Left renal pelvis (tissue), 4 donors: ENCODE measurements around the gene SLC22A23. TPM values are rescaled to one million over a fixed set of nuclear protein-coding genes. Genes with fewer than 3 reads are reported as not detected.

Experiments
- DNase-seq, 4 donors: peaks; one replicate each; pipeline ENCODE4 v3.0.0-alpha.2; 2013; ENCODE audit warnings: low read depth in 4 of 4, low spot score in 3 of 4
- polyA plus RNA-seq, 4 donors: library from polyadenylated mRNA; unstranded; fragments of 120-200 nt; gene quantifications; one replicate each; pipeline ENCODE4 v1.2.1, GENCODE V29; 2013; ENCODE audit not compliant: insufficient read length in 4 of 4

The SLC22A23 gene
- polyA plus RNA-seq, 4 donors, result 3.3 to 13.7 (median 11.0) TPM

DNA sequence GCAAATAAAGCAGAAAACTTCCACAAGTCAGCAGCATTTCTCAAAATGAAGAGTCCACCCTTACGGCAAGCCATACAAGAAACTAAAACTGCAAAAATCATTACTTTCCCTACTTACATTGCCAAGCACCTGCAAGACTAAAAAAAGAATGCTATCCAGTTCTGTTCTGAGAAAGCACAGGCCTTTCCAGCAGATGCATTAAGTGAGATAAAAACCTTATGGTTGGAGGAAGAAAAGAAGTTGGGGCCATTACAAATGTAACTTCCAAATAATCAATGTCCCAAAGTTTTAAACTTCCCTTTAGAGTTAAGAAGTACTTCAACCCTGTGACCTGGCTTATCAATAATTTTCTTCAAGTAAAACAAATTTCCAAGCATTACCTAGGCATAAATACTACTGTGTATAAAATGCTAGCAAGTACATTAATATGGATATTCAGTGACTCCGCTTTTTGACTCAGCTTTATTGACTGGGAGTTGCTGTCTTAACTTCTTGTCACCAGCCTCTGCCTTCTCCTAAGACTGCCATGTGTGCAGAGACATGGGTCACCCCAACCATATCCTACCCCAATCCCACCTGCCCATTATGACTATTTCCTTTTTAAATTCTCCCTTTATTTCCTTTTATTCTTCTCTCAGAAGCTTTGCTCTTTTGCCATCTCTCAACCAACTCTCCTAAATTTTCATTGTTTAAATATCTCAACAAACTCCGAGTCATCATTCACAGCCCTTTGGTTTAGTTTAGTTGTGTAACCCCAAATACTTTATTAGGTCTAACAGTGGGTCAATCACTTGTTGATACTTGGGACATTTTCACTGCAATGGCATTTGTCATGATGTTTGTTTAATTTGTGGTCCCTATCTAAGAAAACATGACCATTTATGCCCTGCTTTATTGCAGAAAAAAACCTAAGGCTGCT, 49.7 kb downstream of the SLC22A23 start:
- DNase-seq, result no peak

DNA sequence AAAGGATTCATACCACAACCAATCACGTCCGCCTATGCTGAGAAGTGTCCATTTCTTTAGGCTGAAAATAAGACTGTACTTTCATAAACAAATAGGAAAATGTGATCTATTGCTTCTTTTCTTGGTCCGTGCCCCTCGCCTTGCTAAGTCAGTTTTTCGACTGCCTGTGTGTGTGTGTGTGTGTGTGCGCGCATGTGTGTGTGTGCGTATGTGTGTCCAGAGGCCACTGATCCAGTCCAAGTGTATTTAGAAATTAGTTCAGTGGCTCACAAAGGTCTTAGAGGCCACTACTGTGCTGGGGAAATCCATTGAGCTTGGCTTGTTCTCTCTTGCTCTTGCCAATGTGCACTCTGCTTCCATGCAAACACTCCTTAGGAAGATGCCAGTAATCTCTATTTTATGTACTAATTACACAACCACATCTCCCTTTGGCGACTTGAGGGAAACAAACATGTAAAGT, 50.5 kb downstream of the SLC22A23 start:
- DNase-seq, result no peak

DNA sequence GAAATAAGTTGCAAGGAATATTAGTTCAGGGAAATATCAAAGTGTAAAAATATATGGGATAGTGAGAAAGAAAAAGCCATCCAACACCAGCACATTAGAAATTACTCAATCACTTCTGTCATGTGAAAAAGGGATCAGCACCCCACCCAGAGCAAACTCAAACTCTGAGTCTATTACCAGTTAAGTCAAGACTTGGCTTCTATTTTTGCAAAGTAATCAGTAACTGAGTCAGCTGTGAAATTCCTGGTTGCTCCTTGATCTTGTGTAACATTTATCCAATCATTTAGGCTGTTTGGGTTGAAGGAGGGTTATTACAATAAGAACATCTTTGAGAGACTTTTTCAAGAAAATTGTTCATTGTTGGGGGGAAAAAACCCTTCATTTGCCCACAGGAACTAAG, 51.2 kb downstream of the SLC22A23 start:
- DNase-seq, result no peak

DNA sequence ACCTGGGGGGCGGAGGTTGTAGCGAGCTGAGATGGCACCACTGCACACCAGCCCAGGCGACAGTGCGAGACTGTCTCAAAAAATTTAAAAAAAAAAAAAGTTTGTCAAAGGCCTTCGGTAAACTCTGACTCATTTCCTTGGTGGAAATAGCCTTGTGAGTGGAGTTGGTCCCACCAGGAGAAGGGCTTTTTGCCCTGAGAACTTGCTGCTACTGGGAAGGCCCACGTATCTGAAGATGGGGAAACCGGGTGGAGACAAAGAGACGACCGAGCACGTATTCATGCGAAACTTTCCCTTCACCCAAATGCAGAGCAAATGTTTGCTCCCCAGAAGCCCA, 51.7 kb downstream of the SLC22A23 start:
- no peak for DNase-seq

DNA sequence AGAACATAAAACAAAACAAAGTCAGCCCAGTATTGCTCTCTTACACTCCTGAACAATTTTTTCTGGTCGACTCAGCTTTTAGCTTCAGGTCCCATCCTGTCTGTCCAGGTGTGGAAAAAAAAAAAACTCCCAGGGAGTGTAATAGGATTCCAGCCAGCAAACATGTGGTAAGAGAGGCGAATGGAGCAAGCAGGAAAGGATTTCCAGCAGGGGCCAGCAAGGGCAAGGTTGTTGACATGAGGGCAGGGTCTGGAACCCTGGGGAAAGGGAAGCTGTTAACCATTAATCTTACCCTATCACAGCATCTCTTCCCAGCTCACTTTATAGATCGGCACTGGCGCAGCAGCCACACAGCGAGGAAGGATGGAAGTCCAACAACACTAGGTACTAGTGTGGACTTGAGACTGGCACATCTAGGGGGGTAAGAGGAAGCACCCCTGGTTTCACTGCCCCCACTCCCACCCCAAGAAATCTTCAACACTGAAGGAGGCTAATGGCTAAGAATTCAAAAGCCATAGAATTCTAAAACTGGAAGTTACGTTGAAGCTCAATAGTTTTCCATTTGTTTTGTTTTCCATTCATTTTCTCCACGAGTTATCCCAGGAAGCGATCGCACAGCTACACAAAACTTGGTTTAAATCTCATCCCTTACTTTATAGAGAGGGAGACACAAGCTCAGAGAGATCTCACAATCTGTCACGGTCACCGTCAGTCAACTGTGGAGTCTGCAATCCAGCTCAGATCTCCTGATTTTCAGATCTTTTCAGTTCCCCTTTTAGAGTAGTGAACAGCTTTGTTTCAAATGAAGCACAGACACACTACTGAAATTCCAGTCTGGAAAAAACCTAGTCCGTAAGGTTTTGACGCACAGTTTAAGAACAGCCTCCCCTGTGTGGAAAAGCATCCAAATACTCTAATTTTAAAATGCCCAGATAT, 53.3 kb downstream of the SLC22A23 start:
- peak in 3 of 4 donors; percentile 38 to 55 (median 48) for DNase-seq

DNA sequence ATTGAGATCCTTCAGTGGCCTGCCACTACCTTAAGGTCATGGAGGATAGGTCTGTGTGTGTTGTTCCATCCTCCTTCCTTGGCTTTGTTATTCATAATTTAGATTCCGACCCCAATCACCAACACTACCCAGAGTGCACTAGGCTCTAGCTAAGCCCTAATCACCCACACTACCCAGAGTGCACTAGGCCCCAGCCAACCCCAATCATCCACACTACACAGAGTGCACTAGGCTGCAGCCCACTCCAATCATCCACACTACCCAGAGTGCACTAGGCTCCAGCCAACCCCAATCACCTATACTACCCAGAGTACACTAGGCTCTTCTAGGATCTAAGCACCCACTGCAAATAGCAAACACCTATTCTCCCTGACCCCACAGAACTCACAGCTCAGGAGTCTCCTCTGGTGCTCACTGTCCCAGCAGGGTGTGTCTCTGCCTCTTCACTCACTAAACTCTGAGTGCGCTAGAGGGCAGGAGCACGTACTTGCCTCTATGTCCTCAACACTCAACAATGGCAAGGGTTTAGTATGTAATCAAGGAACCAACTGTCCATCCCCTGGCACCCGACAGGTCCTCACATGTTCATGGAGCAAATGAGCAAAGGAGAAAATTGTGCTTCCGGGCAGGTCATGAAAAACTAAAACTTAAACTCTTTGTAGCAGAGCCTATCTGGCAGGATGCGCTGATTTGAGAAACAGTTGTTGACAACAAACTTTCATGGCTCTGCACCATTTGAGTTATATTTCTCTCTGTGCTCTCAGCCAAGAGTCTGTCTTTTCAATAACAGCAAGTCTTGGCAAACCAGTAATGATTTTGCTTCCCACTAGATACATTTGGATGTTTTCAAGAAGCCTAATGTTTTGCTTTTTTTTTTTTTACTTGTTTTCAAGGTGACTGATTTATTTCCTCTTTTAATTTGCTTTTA, 54.3 kb downstream of the SLC22A23 start:
- DNase-seq, result no peak

DNA sequence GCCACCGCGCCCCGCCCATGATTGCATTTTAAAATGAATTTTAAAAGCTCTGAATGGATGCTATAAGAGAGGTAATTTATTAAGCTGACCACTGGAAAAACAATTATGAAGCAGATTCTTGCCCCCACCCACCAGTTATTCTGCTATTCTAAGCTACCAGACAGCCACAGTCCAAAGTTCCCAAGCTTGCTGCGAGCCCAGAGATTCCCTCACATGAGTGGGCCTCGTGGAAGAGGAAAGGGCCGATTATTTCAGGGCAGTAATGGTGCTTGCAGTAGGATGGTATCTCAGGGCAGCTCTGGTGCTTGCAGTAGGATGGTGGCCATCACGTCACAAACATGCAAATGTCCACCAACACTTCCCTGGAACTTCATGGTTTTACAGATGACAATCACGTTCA, 56.7 kb downstream of the SLC22A23 start:
- no peak for DNase-seq

DNA sequence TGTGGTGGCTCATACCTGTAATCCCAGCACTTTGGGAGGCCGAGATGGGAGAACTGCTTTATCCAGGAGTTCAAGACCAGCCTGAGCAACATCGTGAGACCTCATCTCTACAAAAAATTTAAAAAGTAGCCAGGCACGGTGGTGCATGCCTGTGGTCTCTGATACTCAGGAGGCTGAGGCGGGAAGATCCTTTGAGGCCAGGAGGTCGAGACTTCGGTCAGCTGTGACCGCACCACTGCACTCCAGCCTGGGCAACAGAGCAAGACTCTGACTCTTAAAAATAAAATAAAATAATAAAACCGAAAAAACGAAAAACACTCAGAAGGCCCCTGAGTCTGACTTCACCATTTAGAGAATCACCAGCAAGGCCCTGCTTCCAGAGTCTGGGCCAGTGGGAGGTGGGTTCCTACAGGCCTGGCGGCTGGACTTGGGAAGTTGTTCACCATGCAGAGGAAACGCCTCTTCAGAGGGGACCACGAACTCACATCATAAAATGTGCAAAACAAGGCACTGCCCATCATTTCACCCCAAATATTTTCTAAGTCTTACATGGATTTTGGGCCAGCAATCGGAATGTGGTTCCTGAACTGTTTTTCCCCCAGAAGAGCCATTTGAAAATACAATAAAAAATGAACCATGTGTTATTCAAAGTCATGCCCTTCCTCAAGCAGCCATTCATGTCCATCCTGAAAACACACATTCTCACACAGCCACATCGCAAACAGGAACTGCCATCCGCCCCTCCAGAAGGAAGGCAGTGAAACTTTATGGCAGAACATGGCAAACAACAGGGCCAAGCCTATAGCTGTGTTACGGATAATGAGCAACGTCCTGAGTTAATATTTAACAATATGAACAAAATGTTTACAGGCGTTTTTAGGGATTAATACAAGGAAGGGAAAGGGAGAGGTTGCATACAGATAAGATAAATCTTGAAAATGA, 57.8 kb downstream of the SLC22A23 start:
- DNase-seq, result no peak

DNA sequence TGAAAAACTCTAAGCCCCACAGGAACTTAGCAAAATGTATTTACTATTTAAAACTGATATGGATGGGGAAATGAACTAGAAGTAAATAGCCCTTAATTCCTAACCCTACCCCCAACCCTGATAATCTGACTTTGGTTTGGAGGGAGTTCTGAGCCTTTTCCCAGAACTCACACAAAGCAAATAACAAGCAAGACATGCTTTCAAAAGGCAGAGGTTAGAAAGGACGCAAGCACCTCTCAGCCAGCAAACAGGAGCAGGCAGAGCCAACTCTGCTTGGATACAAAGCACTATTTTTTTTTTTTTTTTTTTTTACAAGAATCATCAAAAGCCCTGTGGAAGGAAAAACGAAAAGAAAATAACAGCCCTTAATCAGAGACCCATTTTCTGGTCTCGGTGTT, 58.7 kb downstream of the SLC22A23 start:
- no peak for DNase-seq

DNA sequence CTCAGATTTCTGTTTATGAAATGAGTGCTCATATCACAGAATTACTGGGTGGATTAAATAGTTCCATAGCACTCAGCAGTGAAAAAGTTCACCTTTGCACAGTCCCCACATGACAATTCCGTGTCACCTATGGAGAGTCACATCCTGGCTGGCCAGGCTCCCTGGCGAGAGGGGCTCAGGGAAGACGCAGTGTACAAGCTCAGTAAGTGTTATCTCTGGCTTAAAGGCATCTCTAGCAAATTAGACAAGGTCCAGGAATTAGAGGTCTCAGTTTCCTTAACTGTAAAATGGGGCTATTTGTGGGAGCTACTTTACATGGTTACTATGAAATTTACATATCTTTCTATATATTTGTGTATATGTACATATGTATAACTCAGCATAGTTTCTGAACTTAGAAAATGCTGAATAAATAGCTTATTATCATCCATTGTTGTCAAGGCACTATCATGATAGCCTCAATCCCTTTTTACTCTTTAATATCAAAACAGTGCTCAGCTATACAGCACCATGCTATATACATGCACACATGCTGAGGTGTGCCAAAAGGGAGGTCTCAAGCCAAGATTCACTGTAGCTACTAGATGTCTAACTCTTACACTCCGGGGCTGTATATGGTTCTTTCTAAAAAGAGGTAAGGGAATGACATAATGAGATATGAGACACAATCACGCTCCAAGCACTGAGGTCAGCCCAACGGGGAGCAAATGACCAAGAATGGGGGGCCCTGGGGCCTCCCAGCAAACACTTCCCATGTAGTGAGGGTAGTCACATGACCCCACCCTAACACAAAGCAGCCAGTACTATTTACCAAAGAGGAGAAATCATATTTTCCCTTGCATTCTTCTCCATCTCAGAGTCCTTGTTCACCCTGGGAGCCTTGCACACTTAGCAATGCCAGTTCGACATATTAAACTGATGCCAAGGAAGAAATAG, 59.4 kb downstream of the SLC22A23 start:
- DNase-seq, result no peak

DNA sequence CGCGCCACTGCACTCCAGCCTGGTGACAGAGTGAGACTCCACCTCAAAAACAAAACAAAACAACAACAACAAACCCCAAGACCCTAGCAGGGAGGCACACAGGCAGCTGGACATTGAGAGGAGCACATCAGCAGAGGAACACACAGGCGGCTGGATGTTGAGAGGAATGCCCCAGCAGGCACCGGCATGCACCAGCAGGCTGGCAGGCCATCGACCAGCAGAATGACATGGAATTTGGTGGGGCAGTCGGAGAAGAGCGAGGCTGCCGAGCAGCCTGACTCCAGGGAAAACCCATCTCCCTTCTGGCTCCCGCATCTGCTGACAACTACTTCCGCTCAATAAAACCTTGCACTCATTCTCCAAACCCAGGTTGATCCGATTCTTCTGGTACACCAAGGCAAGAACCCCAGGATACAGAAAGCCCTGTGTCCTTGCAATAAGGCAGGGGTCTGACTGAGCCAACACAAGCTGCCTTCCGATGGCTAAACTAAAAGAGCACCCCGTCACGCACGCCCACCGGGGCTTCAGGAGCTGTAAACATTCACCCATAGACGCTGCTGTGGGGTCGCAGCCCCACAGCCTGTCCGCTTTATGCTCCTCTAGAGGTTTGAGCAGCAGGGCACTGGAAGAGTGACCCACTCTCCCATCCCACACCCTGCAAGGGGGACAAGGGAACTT, 60.2 kb downstream of the SLC22A23 start:
- DNase-seq, result no peak

DNA sequence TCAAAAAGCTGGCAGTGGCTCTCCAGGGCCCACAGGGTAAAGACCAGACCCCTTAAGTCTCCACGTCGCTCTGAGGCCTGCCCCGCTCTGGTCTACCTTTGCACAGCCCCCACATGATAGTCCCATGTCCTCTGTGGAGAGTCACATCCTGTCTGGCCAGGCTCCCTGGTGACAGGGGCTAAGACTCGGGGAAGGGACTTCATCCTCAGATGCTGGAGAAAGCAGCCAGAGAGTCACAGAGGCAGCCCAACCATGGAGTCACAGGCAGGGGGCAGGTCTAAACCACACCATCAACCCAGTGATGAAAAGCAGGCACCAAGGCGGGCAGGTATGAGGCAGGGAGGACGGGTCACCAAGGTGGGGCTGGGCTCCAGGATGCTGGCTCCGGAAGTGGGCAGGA, 62.2 kb downstream of the SLC22A23 start:
- DNase-seq, result no peak

DNA sequence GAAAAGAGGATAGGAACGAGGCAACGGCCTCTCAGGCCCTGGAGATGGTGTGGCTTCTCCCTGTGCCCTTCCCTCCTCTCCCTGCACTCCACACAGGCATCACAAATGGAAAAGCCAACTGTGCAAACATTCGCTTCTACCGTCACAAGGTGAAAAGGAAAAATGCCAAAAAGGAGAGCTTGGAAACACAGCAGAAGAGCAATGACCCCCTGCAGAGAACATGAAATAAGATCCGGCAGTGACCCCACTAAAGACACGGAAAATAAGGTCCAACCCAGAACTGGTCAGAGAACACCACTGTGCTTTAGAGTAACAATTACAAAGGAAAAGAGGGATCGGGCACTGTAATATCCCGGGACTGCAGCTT, 63.0 kb downstream of the SLC22A23 start:
- no peak for DNase-seq

DNA sequence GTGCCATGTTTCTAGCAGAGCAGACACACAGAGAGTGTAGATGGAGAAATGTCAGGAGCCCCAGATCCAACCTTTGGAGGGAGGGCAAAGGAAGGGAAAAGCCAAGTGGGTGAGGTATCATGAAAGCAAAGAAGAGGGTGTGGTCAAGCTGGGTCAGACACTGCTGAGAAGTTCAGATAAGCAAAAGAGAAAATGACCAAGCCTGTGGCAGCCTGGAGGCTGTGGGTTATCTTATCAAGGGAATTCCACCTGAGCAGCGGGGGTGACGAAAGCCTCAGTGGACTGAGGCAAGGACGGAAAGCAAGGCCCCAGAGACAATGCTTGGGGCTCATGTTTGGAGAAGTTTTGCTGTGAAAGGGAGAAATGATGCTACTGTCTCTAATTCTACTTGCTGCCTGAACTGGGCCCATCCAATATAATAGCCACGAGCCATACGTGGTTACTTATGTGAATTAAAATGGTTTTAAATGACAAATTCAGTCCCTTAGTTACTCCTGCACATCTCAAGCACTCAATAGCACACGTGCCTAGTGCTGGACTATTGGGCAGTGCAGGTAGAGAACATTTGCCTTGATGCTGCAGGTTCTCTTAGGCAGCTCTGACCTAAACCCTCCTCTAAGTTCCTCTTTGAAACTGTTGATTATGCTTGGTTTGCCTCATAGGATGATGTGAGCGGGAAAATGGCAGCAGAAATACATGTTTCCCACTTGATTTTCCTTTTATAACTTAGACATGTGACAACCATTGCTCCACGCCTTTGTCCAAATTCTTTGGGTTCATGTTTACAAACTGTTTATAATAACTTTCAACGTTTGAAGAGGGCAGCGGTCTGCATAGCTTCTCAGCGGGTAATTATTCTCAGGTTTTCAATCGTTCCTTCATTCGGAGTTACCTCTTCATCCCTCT, 63.7 kb downstream of the SLC22A23 start:
- DNase-seq, result no peak

DNA sequence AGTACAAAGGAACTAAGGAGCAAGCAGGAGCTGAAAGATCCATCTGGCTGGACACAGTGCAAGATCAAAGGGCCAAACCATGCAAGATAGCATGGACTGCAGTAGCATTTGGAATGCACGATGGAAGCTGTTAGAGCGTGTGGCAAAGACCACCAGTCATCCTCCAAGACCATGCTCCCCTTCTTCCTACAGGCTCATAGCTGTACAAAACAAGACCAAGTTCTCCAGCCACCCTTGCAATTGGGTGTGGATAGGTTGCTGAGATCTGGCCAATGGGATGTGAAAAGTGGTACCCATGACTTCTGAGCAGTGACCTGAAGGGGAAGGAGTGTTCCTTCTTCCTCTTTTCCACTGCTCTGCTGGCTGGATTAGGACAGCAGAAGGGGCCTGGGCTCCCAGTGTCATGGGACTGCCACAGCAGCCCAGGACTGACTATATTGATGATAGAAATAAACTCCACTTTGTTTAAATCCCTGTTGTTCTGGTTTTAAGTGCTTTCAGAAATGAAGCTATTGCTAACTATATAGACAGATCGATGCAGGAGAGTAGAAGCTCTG, 64.9 kb downstream of the SLC22A23 start:
- no peak for DNase-seq

DNA sequence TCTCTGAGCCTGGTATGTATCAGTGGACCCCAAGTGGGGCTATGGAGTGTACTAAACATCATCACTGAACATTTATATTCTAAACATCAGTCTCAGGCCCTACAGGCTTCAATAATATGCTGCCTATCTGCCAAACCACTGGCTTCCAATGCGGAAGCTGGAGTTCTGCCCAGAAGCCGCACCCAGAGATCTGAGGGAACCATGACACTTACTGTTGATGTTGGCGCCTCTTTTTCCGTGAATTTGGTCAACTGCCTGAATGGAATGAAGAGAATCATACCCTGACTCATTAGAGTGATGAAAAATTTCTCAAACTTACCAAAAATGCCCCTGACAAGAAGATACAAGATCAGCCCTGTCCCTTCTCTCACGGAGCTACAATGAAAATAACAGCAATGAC, 66.2 kb downstream of the SLC22A23 start:
- DNase-seq, result no peak
